GM21786 (cell line): ENCODE results near the gene CREG2.
"Not testable (repeated sequence)": the region's sequence is repeated elsewhere in the genome, so short reads cannot be mapped to it uniquely, and the experiment has no call there.

Experiments
- ATAC-seq: cut with Tn5 transposase; IDR thresholded peaks from one replicate; pipeline ENCODE4 v1.9.1; 2021; ENCODE audit not compliant: unreplicated experiment

Gene CREG2

GRCh38 chr2:101374821-101375561, 12.3 kb downstream of the CREG2 start:
- ATAC-seq, result no peak

GRCh38 chr2:101372792-101373191, 14.5 kb downstream of the CREG2 start:
- no peak for ATAC-seq

- no peak for ATAC-seq
Measured at GRCh38 chr2:101371636-101372035, 15.7 kb downstream of the CREG2 start.

- no peak for ATAC-seq
Measured at GRCh38 chr2:101369100-101369499, 18.2 kb downstream of the CREG2 start.

GRCh38 chr2:101368376-101368775, 18.9 kb downstream of the CREG2 start:
- no peak for ATAC-seq

GRCh38 chr2:101367508-101367907, 19.8 kb downstream of the CREG2 start:
- ATAC-seq, result no peak

- no peak for ATAC-seq
Measured at GRCh38 chr2:101364878-101365277, 22.4 kb downstream of the CREG2 start.

GRCh38 chr2:101362777-101363176, 24.5 kb downstream of the CREG2 start:
- ATAC-seq, result no peak

- no peak for ATAC-seq
Measured at GRCh38 chr2:101362316-101362715, 25.0 kb downstream of the CREG2 start.

GRCh38 chr2:101361522-101361921, 25.8 kb downstream of the CREG2 start:
- ATAC-seq, result no peak

GRCh38 chr2:101361121-101361520, 26.2 kb downstream of the CREG2 start:
- no peak for ATAC-seq

GRCh38 chr2:101360232-101360631, 27.1 kb downstream of the CREG2 start:
- ATAC-seq, result no peak

- no peak for ATAC-seq
Measured at GRCh38 chr2:101359410-101359954, 27.8 kb downstream of the CREG2 start.

GRCh38 chr2:101357376-101357775, 29.9 kb downstream of the CREG2 start:
- ATAC-seq, result no peak

- ATAC-seq, result no peak
Measured at GRCh38 chr2:101356521-101356920, 30.8 kb downstream of the CREG2 start.

- no peak for ATAC-seq
Measured at GRCh38 chr2:101356055-101356454, 31.2 kb downstream of the CREG2 start.

GRCh38 chr2:101355401-101356054, 31.8 kb downstream of the CREG2 start:
- ATAC-seq, result no peak

- ATAC-seq, result no peak
Measured at GRCh38 chr2:101354420-101355311, 32.6 kb downstream of the CREG2 start.

GRCh38 chr2:101352631-101353030, 34.7 kb downstream of the CREG2 start:
- not testable (repeated sequence) for ATAC-seq

- no peak for ATAC-seq
Measured at GRCh38 chr2:101351207-101351606, 36.1 kb downstream of the CREG2 start.

GRCh38 chr2:101349893-101350662, 37.2 kb downstream of the CREG2 start:
- ATAC-seq, result no peak
